SK-N-SH (cell line): ENCODE measurements around the gene CCDC178.

Source experiments
- CHD2 ChIP-seq: fragments of 150-350 bp; IDR thresholded peaks from 2 replicates; pipeline ENCODE4 v1.6.1; 2018; ENCODE audit warnings: low read length; ENCODE audit not compliant: partially characterized antibody
- CTCF ChIP-seq: fragments of 200-600 bp; sonication (generic); IDR thresholded peaks from 2 replicates; pipeline ENCODE4 v1.6.1; 2017; ENCODE audit warnings: antibody characterized with exemption, mild to moderate bottlenecking, moderate library complexity
- EP300 ChIP-seq, 2 experiments: IDR thresholded peaks; 2 replicates each; pipeline versions ENCODE4 v1.4.0 to v1.6.1; 2012; ENCODE audit warnings: borderline replicate concordance in 1 of 2, low read depth in 1 of 2, low read length in 1 of 2
- FOSL2 ChIP-seq: IDR thresholded peaks from 2 replicates; pipeline ENCODE4 v1.4.0; 2012; ENCODE audit warnings: low read depth, mild to moderate bottlenecking, moderate library complexity, borderline replicate concordance
- IRF3 ChIP-seq: fragments of 150-350 bp; IDR thresholded peaks from 2 replicates; pipeline ENCODE4 v1.6.1; 2016; ENCODE audit warnings: mild to moderate bottlenecking, low read depth, low read length
- RAD21 ChIP-seq: IDR thresholded peaks from 2 replicates; pipeline ENCODE4 v1.6.1; 2012; ENCODE audit warnings: mild to moderate bottlenecking, low read length
- RFX5 ChIP-seq: IDR thresholded peaks from 2 replicates; pipeline ENCODE4 v1.6.1; 2012; ENCODE audit warnings: mild to moderate bottlenecking, improper control_type of control experiment, low read length
- SIN3A ChIP-seq: IDR thresholded peaks from 2 replicates; pipeline ENCODE4 v1.6.1; 2012; ENCODE audit warnings: low read depth, mild to moderate bottlenecking, low read length, moderate library complexity, borderline replicate concordance
- SMC3 ChIP-seq: IDR thresholded peaks from 2 replicates; pipeline ENCODE4 v1.6.1; 2012; ENCODE audit warnings: low read depth, low read length, improper control_type of control experiment
- TAF1 ChIP-seq: IDR thresholded peaks from 2 replicates; pipeline ENCODE4 v1.6.1; 2012; ENCODE audit warnings: low read depth, mild to moderate bottlenecking, low read length, moderate library complexity, borderline replicate concordance
- TEAD4 ChIP-seq: IDR thresholded peaks from 2 replicates; pipeline ENCODE4 v1.4.0; 2012; ENCODE audit warnings: mild to moderate bottlenecking, borderline replicate concordance; ENCODE audit not compliant: insufficient read depth
- ZBTB33 ChIP-seq: IDR thresholded peaks from 2 replicates; pipeline ENCODE4 v1.4.0; 2012; ENCODE audit warnings: low read depth, borderline replicate concordance

- TF ChIP-seq FOSL2 (no peak), CTCF (no peak), EP300 (IDR thresholded peaks at IDR 0.05; ENCODE audit: borderline replicate concordance in 1 of 2, low read depth in 1 of 2, low read length in 1 of 2) (no peak), RAD21 (no peak), TAF1 (no peak), IRF3 (no peak), TEAD4 (no peak), SMC3 (no peak), ZBTB33 (no peak), SIN3A (no peak), CHD2 (no peak), RFX5 (no peak)
Observed at GRCh38 chr18:33270297-33270696, 170.2 kb downstream of the CCDC178 start.
